CD4-positive, alpha-beta memory T cell (primary cell): ENCODE results near the gene PSEN1. TPM values are rescaled to one million over a fixed set of nuclear protein-coding genes. Genes with fewer than 3 reads are reported as not detected.
A peak's percentile ranks its signal among the peaks of the same experiment; 100 is the strongest.

Experiments used
- CTCF ChIA-PET: fragments of 350-600 bp; sonication (Branson Sonifier 250); formaldehyde crosslinking; loops from one replicate; lab custom pipeline; 2021; ENCODE audit warnings: inconsistent platforms; ENCODE audit not compliant: partially characterized antibody; lab: Charles Lee
- POLR2A ChIA-PET: fragments of 350-600 bp; sonication (Branson Sonifier 250); formaldehyde crosslinking; loops from one replicate; lab custom pipeline; 2021; ENCODE audit not compliant: partially characterized antibody; lab: Charles Lee
- DNase-seq, 5 donors: peaks; one replicate each; pipeline versions ENCODE4 v3.0.0 to v3.0.0-alpha.2; 2020 to 2022; ENCODE audit warnings: mixed read lengths in 1 of 5
- H3K27ac ChIP-seq: one replicate; pipeline ENCODE4 v1.7.0; 2013; ENCODE audit warnings: low read depth, low read length
- H3K27me3 ChIP-seq: 2 replicates; pipeline ENCODE4 v1.7.0; 2013; ENCODE audit warnings: mild to moderate bottlenecking, low read length, moderate library complexity; ENCODE audit not compliant: insufficient read depth
- H3K36me3 ChIP-seq: 2 replicates; pipeline ENCODE4 v1.7.0; 2013; ENCODE audit warnings: mild to moderate bottlenecking, low read length, moderate library complexity; ENCODE audit not compliant: insufficient read depth
- H3K4me1 ChIP-seq: 2 replicates; pipeline ENCODE4 v1.7.0; 2013; ENCODE audit warnings: mild to moderate bottlenecking, low read length, moderate library complexity; ENCODE audit not compliant: insufficient read depth
- H3K4me3 ChIP-seq, 2 donors: one replicate each; pipeline ENCODE4 v1.7.0; 2013; ENCODE audit warnings: low read length in 2 of 2, mild to moderate bottlenecking in 1 of 2
- H3K9me3 ChIP-seq, 2 donors: one replicate each; pipeline ENCODE4 v1.7.0; 2013; ENCODE audit warnings: low read length in 2 of 2, control low read depth in 1 of 2; ENCODE audit not compliant: control insufficient read depth in 1 of 2
- H3K27ac Mint-ChIP-seq, 7 donors: one replicate each; pipeline ENCODE4 v1.8.0; 2020 to 2021; ENCODE audit warnings: mixed read lengths in 7 of 7, mild to moderate bottlenecking in 6 of 7, inconsistent platforms in 3 of 7, moderate library complexity in 3 of 7
- H3K27me3 Mint-ChIP-seq, 2 donors: one replicate each; pipeline ENCODE4 v1.8.0; 2020 to 2021; ENCODE audit warnings: mixed read lengths in 2 of 2
- H3K36me3 Mint-ChIP-seq, 2 donors: one replicate each; pipeline ENCODE4 v1.8.0; 2020 to 2021; ENCODE audit warnings: mixed read lengths in 2 of 2, inconsistent platforms in 1 of 2, mild to moderate bottlenecking in 1 of 2
- H3K4me1 Mint-ChIP-seq, 4 donors: one replicate each; pipeline ENCODE4 v1.8.0; 2020 to 2021; ENCODE audit warnings: mixed read lengths in 4 of 4, mild to moderate bottlenecking in 1 of 4
- H3K4me3 Mint-ChIP-seq, 8 donors: one replicate each; pipeline ENCODE4 v1.8.0; 2020 to 2021; ENCODE audit warnings: mixed read lengths in 8 of 8, mild to moderate bottlenecking in 7 of 8, moderate library complexity in 6 of 8, inconsistent platforms in 3 of 8
- H3K9me3 Mint-ChIP-seq, 8 donors: one replicate each; pipeline ENCODE4 v1.8.0; 2020 to 2021; ENCODE audit warnings: mixed read lengths in 8 of 8, mild to moderate bottlenecking in 5 of 8, inconsistent platforms in 3 of 8, moderate library complexity in 1 of 8
- intact Hi-C: fragments of 100-400 bp; cut with micrococcal nuclease; formaldehyde crosslinking; loops from one replicate; pipeline ENCODE4 v1.15.1; 2023
- polyA plus RNA-seq, 2 donors: library from polyadenylated mRNA; unstranded; fragments of 300-500 nt; fragmentation: Illumina TruSeq; gene quantifications; one replicate each; pipeline ENCODE4 v1.2.3, GENCODE V29; 2021
- total RNA-seq, 2 experiments: library from RNA; stranded (reverse); gene quantifications; one replicate each; pipeline ENCODE4 v1.2.3, GENCODE V29; 2021

PSEN1 gene
- total and polyA plus RNA-seq, 4 experiments from 2014 or later: 36.0 to 51.7 (median 41.8) TPM

- POLR2A ChIA-PET: no interaction called here
Measured at GRCh38 chr14:73258076-73258475, 121.8 kb downstream of the PSEN1 start.

GRCh38 chr14:73258845-73259611, 122.7 kb downstream of the PSEN1 start:
- CTCF ChIA-PET: no interaction called here
- H3K9me3 Mint-ChIP-seq: no peaks in the 10 kb centered on the region
- no peaks in the 10 kb centered on the region for H3K4me1 ChIP-seq
- H3K9me3 ChIP-seq: no peaks in the 10 kb centered on the region
- POLR2A ChIA-PET: no interaction called here
- DNase-seq: no peak
- no peaks in the 10 kb centered on the region for H3K36me3 Mint-ChIP-seq
- H3K4me1 Mint-ChIP-seq: no peaks in the 10 kb centered on the region
- no peak overlapping the region for H3K4me3 Mint-ChIP-seq
- no peak overlapping the region for H3K27ac Mint-ChIP-seq
- H3K4me3 ChIP-seq: no peak overlapping the region
- H3K27ac ChIP-seq: no peak overlapping the region
- intact Hi-C loops: no loop called here
- no peaks in the 10 kb centered on the region for H3K36me3 ChIP-seq
- H3K27me3 ChIP-seq: no peaks in the 10 kb centered on the region
- H3K27me3 Mint-ChIP-seq: no peaks in the 10 kb centered on the region

More at GRCh38 chr14:73258076-73258475, 121.8 kb downstream of the PSEN1 start:
- H3K27ac ChIP-seq: no peak overlapping the region
- Mint-ChIP-seq H3K27ac (peak overlapping the region in 2 of 7 donors; percentile 5 to 30), H3K36me3 (no peaks in the 10 kb centered on the region), H3K27me3 (no peaks in the 10 kb centered on the region), H3K9me3 (no peaks in the 10 kb centered on the region), H3K4me1 (no peaks in the 10 kb centered on the region), H3K4me3 (no peak overlapping the region)
- H3K4me3 ChIP-seq: no peak overlapping the region
- H3K27me3 ChIP-seq: no peaks in the 10 kb centered on the region
- H3K9me3 ChIP-seq: no peaks in the 10 kb centered on the region
- DNase-seq: no peak
- CTCF ChIA-PET: no interaction called here
- intact Hi-C loops: no loop called here
- no peaks in the 10 kb centered on the region for H3K36me3 ChIP-seq
- H3K4me1 ChIP-seq: no peaks in the 10 kb centered on the region

- no peaks in the 10 kb centered on the region for H3K9me3 ChIP-seq
- POLR2A ChIA-PET: no interaction called here
- no peaks in the 10 kb centered on the region for H3K36me3 ChIP-seq
- H3K4me1 Mint-ChIP-seq: no peaks in the 10 kb centered on the region
- no peak overlapping the region for H3K4me3 Mint-ChIP-seq
- no peaks in the 10 kb centered on the region for H3K9me3 Mint-ChIP-seq
- H3K36me3 Mint-ChIP-seq: no peaks in the 10 kb centered on the region
- H3K27ac Mint-ChIP-seq: no peak overlapping the region
- no peaks in the 10 kb centered on the region for H3K27me3 Mint-ChIP-seq
- no peaks in the 10 kb centered on the region for H3K27me3 ChIP-seq
- no peak for DNase-seq
- no peaks in the 10 kb centered on the region for H3K4me1 ChIP-seq
- H3K4me3 ChIP-seq: no peak overlapping the region
- intact Hi-C loops: no loop called here
- CTCF ChIA-PET: no interaction called here
- no peak overlapping the region for H3K27ac ChIP-seq
Measured at GRCh38 chr14:73259837-73260236, 123.5 kb downstream of the PSEN1 start.

GRCh38 chr14:73260574-73260973, 124.3 kb downstream of the PSEN1 start:
- no peak overlapping the region for H3K4me3 Mint-ChIP-seq
- no peak overlapping the region for H3K4me3 ChIP-seq
- H3K9me3 ChIP-seq: no peaks in the 10 kb centered on the region
- no peaks in the 10 kb centered on the region for H3K36me3 ChIP-seq
- DNase-seq: no peak
- ChIA-PET CTCF (no interaction called here), POLR2A (no interaction called here)
- no peaks in the 10 kb centered on the region for H3K4me1 ChIP-seq
- no peak overlapping the region for H3K27ac ChIP-seq
- no peaks in the 10 kb centered on the region for H3K27me3 Mint-ChIP-seq
- H3K27me3 ChIP-seq: no peaks in the 10 kb centered on the region
- H3K9me3 Mint-ChIP-seq: no peaks in the 10 kb centered on the region
- H3K27ac Mint-ChIP-seq: no peak overlapping the region
- intact Hi-C loops: no loop called here
- no peaks in the 10 kb centered on the region for H3K36me3 Mint-ChIP-seq
- H3K4me1 Mint-ChIP-seq: no peaks in the 10 kb centered on the region

GRCh38 chr14:73261075-73261474, 124.8 kb downstream of the PSEN1 start:
- Mint-ChIP-seq H3K9me3 (no peaks in the 10 kb centered on the region), H3K4me3 (no peak overlapping the region), H3K27me3 (no peaks in the 10 kb centered on the region), H3K27ac (no peak overlapping the region), H3K36me3 (no peaks in the 10 kb centered on the region), H3K4me1 (no peaks in the 10 kb centered on the region)
- CTCF ChIA-PET: no interaction called here
- Histone ChIP-seq H3K4me1 (no peaks in the 10 kb centered on the region), H3K27me3 (no peaks in the 10 kb centered on the region), H3K36me3 (no peaks in the 10 kb centered on the region), H3K9me3 (no peaks in the 10 kb centered on the region), H3K4me3 (no peak overlapping the region), H3K27ac (no peak overlapping the region)
- intact Hi-C loops: no loop called here
- DNase-seq: no peak
- POLR2A ChIA-PET: no interaction called here

GRCh38 chr14:73261520-73262426, 125.5 kb downstream of the PSEN1 start:
- ChIA-PET POLR2A (no interaction called here), CTCF (no interaction called here)
- Histone ChIP-seq H3K9me3 (no peaks in the 10 kb centered on the region), H3K4me1 (no peaks in the 10 kb centered on the region), H3K27ac (no peak overlapping the region), H3K36me3 (no peaks in the 10 kb centered on the region), H3K27me3 (no peaks in the 10 kb centered on the region), H3K4me3 (no peak overlapping the region)
- H3K4me3 Mint-ChIP-seq: no peak overlapping the region
- H3K4me1 Mint-ChIP-seq: no peaks in the 10 kb centered on the region
- no peaks in the 10 kb centered on the region for H3K27me3 Mint-ChIP-seq
- no peak for DNase-seq
- intact Hi-C loops: no loop called here
- no peaks in the 10 kb centered on the region for H3K36me3 Mint-ChIP-seq
- H3K27ac Mint-ChIP-seq: no peak overlapping the region
- no peaks in the 10 kb centered on the region for H3K9me3 Mint-ChIP-seq

- no peaks in the 10 kb centered on the region for H3K4me1 Mint-ChIP-seq
- CTCF ChIA-PET: no interaction called here
- H3K27me3 Mint-ChIP-seq: no peaks in the 10 kb centered on the region
- Histone ChIP-seq H3K36me3 (no peaks in the 10 kb centered on the region), H3K27me3 (no peaks in the 10 kb centered on the region), H3K27ac (no peak overlapping the region), H3K4me1 (no peaks in the 10 kb centered on the region), H3K9me3 (no peaks in the 10 kb centered on the region), H3K4me3 (no peak overlapping the region)
- POLR2A ChIA-PET: no interaction called here
- H3K27ac Mint-ChIP-seq: no peak overlapping the region
- intact Hi-C loops: no loop called here
- H3K4me3 Mint-ChIP-seq: no peak overlapping the region
- H3K9me3 Mint-ChIP-seq: no peaks in the 10 kb centered on the region
- no peaks in the 10 kb centered on the region for H3K36me3 Mint-ChIP-seq
- no peak for DNase-seq
Measured at GRCh38 chr14:73262427-73263183, 126.3 kb downstream of the PSEN1 start.
